Spleen (tissue), 11 donors: ENCODE data around the gene DET1. TPM values are rescaled to one million over a fixed set of nuclear protein-coding genes. Genes with fewer than 3 reads are reported as not detected.
"Not testable (repeated sequence)": the region's sequence is repeated elsewhere in the genome, so short reads cannot be mapped to it uniquely, and the experiment has no call there.

Source experiments
- DNase-seq: peaks from one replicate; pipeline ENCODE4 v3.0.0-alpha.2; 2020
- H3K27ac ChIP-seq, 8 donors: fragments of 200-600 bp; sonication (generic) in 7 of 8; 1 replicate in 4 of 8; 2 replicates in 4 of 8; pipeline versions ENCODE4 v1.5.0 to v1.8.0; 2016 to 2021; ENCODE audit warnings: inconsistent platforms in 4 of 8, mild to moderate bottlenecking in 4 of 8, moderate library complexity in 1 of 8
- H3K27me3 ChIP-seq, 7 donors: fragments of 200-600 bp; sonication (generic) in 6 of 7; replicated peaks in 1 of 7; 1 replicate in 4 of 7; 2 replicates in 3 of 7; pipeline versions ENCODE4 v1.5.0 to v1.8.0; 2016 to 2021; ENCODE audit warnings: inconsistent platforms in 3 of 7, mild to moderate bottlenecking in 1 of 7
- H3K36me3 ChIP-seq, 6 donors: fragments of 200-600 bp; sonication (generic) in 5 of 6; 1 replicate in 4 of 6; 2 replicates in 2 of 6; pipeline versions ENCODE4 v1.5.0 to v1.8.0; 2016 to 2021; ENCODE audit warnings: inconsistent platforms in 2 of 6
- H3K4me1 ChIP-seq, 6 donors: fragments of 200-600 bp; sonication (generic) in 5 of 6; 1 replicate in 3 of 6; 2 replicates in 3 of 6; pipeline versions ENCODE4 v1.5.0 to v1.8.0; 2016 to 2021; ENCODE audit warnings: inconsistent platforms in 3 of 6
- H3K4me3 ChIP-seq, 8 donors: fragments of 200-600 bp; sonication (generic) in 7 of 8; 1 replicate in 4 of 8; 2 replicates in 4 of 8; pipeline versions ENCODE4 v1.5.0 to v1.8.0; 2016 to 2021; ENCODE audit warnings: inconsistent platforms in 4 of 8, mild to moderate bottlenecking in 4 of 8, moderate library complexity in 2 of 8
- H3K9me3 ChIP-seq, 8 donors: fragments of 200-600 bp; sonication (generic) in 7 of 8; 1 replicate in 4 of 8; 2 replicates in 4 of 8; pipeline versions ENCODE4 v1.5.0 to v1.8.0; 2016 to 2021; ENCODE audit warnings: inconsistent platforms in 4 of 8
- POLR2A ChIP-seq, 3 donors: fragments of 450-650 bp; IDR thresholded peaks; one replicate each; pipeline ENCODE4 v1.5.1; 2017; ENCODE audit warnings: antibody characterized with exemption in 3 of 3, mild to moderate bottlenecking in 1 of 3
- POLR2AphosphoS5 ChIP-seq, 3 donors: sonication (generic); formaldehyde crosslinking; IDR thresholded peaks; one replicate each; pipeline ENCODE4 v1.5.1; 2017; ENCODE audit warnings: antibody characterized with exemption in 3 of 3
- WGBS, 5 donors: extraction: QIAGEN DNeasy Blood & Tissue Kit in 3 of 5; methylation state at CpG; one replicate each; pipeline versions ENCODE4 v1.1.5 to v1.1.7; 2013 to 2018; 5-methylcytosine and 5-hydroxymethylcytosine counted together
- intact Hi-C: fragments of 100-400 bp; cut with DNase I; formaldehyde crosslinking; loops from one replicate; pipeline ENCODE4 v1.15.0; 2023; ENCODE audit warnings: low total_unique reads
- polyA plus RNA-seq, 3 donors: library from polyadenylated mRNA; stranded (reverse); fragments of 200-250 nt; gene quantifications; one replicate each; pipeline ENCODE4 v1.2.1, GENCODE V29; 2013
- total RNA-seq, 7 donors: library from RNA; depleted of rRNA in 3 of 7; stranded (reverse); fragments of >200 nt in 3 of 7; fragmentation: NEBNext Ultra II Directional in 4 of 7; extraction: Animal tissue kit (Norgen Biotek cat#: 25700) in 4 of 7; gene quantifications; one replicate each; pipeline versions ENCODE4 v1.1.0 to v1.2.1, GENCODE V29; 2016 to 2021
- TF ChIP-seq, protein P1 (sequence below), 11 experiments: fragments of 200-600 bp in 7 of 11; fragments of 450-650 bp in 4 of 11; sonication (generic) in 4 of 11; IDR thresholded peaks in 8 of 11; conservative IDR thresholded peaks in 3 of 11; 1 replicate in 7 of 11; 2 replicates in 4 of 11; pipeline versions ENCODE4 v1.4.0 to v1.8.0; 2016 to 2021; ENCODE audit warnings: antibody characterized with exemption in 11 of 11, inconsistent platforms in 4 of 11, mild to moderate bottlenecking in 1 of 11
- donor health status: healthy with polysubstance abuse.
- donor health status: DM: no; HTN: no; CAD: no; lungs with moderate emphysema.
- donor health status: DM: no; HTN: no; CAD: no.
- donor health status: Bipolar disorder and iron deficiency.
- donor health status: healthy.
- donor health status: DM: no; HTN: no; CAD: no.
- donor health status: DM: yes; HTN: yes; CAD: no.

Gene DET1
- total and polyA plus RNA-seq, 10 donors, result 1.3 to 11.5 (median 8.3) TPM

DNA sequence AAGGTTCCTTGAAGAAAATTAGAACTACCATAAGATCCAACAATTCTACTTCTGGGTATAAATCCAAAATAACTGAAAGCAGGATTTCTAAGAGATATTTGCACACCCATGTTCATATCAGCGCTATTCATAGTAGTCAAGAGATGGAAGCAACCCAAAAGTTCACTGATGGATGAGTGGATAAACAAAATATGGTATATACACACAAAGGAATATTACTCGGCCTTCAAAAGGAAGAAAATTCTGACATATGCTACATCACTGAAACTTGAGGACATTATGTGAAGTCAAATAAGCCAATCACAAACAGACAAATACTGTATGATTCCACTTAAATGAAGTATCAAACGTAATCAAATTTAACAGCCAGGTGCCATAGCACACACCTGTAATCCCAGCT lies 13.1 kb downstream of the DET1 start:
- TF ChIP-seq, protein P1, sequence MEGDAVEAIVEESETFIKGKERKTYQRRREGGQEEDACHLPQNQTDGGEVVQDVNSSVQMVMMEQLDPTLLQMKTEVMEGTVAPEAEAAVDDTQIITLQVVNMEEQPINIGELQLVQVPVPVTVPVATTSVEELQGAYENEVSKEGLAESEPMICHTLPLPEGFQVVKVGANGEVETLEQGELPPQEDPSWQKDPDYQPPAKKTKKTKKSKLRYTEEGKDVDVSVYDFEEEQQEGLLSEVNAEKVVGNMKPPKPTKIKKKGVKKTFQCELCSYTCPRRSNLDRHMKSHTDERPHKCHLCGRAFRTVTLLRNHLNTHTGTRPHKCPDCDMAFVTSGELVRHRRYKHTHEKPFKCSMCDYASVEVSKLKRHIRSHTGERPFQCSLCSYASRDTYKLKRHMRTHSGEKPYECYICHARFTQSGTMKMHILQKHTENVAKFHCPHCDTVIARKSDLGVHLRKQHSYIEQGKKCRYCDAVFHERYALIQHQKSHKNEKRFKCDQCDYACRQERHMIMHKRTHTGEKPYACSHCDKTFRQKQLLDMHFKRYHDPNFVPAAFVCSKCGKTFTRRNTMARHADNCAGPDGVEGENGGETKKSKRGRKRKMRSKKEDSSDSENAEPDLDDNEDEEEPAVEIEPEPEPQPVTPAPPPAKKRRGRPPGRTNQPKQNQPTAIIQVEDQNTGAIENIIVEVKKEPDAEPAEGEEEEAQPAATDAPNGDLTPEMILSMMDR (IDR thresholded peaks at IDR 0.05 in 8 of 11, conservative IDR thresholded peaks at IDR 0.05 in 3 of 11), result no peak
- TF ChIP-seq POLR2A (IDR thresholded peaks at IDR 0.05) (no peak), POLR2AphosphoS5 (IDR thresholded peaks at IDR 0.05) (no peak)
- Histone ChIP-seq H3K27ac (no peak overlapping the region), H3K9me3 (peaks cover 0 to 29% (median 17%) of the 10 kb centered on the region in 8 donors), H3K4me3 (no peak overlapping the region), H3K36me3 (peaks cover 0 to 38% (median 24%) of the 10 kb centered on the region in 6 donors), H3K4me1 (no peaks in the 10 kb centered on the region), H3K27me3 (no peaks in the 10 kb centered on the region)
- WGBS, 5 donors, result 81 to 99% (median 96%) methylated on average over 3 of the region's 3 CpGs
- DNase-seq, result no peak
- intact Hi-C loops, result no loop called here

DNA sequence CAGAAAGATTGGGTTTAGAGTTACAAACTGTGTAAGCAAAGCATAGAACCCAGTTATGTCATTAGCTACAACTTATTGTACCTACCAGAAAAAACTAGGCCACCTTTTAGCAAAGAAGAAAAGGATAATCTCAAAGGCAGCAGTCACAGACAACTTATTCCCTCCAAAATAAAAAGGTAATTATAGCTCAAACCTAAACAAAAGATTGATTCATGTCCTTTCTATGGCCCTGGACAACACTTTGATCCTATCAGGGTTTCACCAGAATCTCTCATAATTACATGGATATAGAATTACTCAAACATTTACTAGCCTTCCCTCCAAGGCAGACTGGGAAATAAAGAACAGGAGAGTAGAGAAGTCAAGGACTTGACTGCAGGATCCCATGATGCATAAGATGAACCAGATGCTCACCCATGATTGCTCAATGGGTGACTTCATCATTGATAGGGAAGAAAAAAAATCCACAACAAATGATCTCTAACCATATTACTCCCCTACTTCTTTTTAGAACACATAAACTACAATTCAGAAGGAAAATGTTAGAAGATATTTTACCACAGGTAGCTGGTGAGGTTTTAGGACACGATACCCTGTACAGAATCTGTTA lies 17.4 kb downstream of the DET1 start:
- peaks cover 0 to 75% (median 43%) of the 10 kb centered on the region in 6 donors for H3K36me3 ChIP-seq

DNA sequence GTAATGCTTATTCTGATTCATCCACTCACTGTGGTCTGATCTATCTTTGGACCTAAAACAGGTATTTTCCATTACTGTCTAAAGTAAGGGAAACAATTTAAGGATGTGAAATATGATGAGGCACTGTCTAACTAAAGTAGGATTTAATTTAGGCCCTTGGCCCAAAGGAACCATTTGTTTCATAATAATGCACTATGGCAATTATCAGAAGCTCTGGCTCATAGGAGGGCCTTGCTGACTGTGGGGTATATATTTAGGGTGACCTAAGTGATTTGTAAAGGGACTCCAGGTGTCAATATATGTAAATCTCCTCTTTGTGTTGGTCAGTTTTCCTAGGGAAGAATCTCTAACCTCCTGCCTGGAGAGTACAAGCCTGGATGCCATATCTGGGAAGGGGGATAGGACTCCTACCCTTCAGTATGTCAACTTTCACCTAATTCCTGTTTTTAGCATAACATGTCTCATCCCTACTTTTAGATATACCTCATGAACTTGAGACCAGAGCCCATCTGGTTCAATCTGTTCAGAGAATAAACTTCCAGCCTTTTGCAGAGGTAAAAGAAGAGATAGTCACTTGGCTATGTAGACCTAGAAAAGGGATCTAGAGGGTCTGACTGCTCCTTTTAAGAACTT lies 20.1 kb downstream of the DET1 start:
- no peaks in the 10 kb centered on the region for H3K9me3 ChIP-seq
- no peak overlapping the region for H3K27ac ChIP-seq
- no peaks in the 10 kb centered on the region for H3K4me1 ChIP-seq
- DNase-seq, result no peak
- no peak overlapping the region for H3K4me3 ChIP-seq
- intact Hi-C loops, result no loop called here
- H3K27me3 ChIP-seq, result no peaks in the 10 kb centered on the region
- TF ChIP-seq POLR2AphosphoS5 (IDR thresholded peaks at IDR 0.05) (no peak), POLR2A (IDR thresholded peaks at IDR 0.05) (no peak)
- TF ChIP-seq, protein P1 (IDR thresholded peaks at IDR 0.05 in 8 of 11, conservative IDR thresholded peaks at IDR 0.05 in 3 of 11), result no peak
- H3K36me3 ChIP-seq, result peaks cover 0 to 87% (median 42%) of the 10 kb centered on the region in 6 donors

More for the DNA sequence above, 17.4 kb downstream of the DET1 start:
- H3K9me3 ChIP-seq, result peaks cover 0 to 9% (median under 1%) of the 10 kb centered on the region in 8 donors
- TF ChIP-seq, protein P1 (IDR thresholded peaks at IDR 0.05 in 8 of 11, conservative IDR thresholded peaks at IDR 0.05 in 3 of 11), result no peak
- TF ChIP-seq POLR2AphosphoS5 (IDR thresholded peaks at IDR 0.05), result no peak
- TF ChIP-seq POLR2A (IDR thresholded peaks at IDR 0.05), result no peak
- H3K27ac ChIP-seq, result no peak overlapping the region
- H3K4me1 ChIP-seq, result no peaks in the 10 kb centered on the region
- intact Hi-C loops, result no loop called here
- H3K27me3 ChIP-seq, result no peaks in the 10 kb centered on the region
- 96 to 100% (median 97%) methylated on average over 1 of the region's 1 CpG for WGBS, 5 donors
- no peak for DNase-seq
- no peak overlapping the region for H3K4me3 ChIP-seq

DNA sequence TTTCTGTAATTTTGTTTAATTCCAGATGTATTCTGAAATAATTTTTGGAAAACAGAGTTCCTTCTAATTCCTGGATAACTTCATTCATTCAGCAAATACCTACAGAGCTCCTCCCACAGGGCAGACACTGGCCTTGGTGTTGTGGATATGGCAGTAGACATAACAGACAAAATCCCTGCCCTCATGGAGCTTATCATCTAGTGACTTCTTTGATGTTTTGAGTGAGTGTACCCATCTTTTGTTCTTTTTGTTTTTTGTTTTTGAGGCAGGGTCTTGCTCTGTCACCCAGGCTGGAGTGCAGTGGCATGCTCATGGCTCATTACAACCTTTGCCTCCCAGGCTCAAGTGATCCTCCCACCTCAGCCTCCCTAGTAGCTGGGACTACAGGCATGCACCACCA lies 21.1 kb downstream of the DET1 start:
- TF ChIP-seq POLR2AphosphoS5 (IDR thresholded peaks at IDR 0.05) (no peak), POLR2A (IDR thresholded peaks at IDR 0.05) (no peak)
- TF ChIP-seq, protein P1 (IDR thresholded peaks at IDR 0.05 in 8 of 11, conservative IDR thresholded peaks at IDR 0.05 in 3 of 11), result no peak

DNA sequence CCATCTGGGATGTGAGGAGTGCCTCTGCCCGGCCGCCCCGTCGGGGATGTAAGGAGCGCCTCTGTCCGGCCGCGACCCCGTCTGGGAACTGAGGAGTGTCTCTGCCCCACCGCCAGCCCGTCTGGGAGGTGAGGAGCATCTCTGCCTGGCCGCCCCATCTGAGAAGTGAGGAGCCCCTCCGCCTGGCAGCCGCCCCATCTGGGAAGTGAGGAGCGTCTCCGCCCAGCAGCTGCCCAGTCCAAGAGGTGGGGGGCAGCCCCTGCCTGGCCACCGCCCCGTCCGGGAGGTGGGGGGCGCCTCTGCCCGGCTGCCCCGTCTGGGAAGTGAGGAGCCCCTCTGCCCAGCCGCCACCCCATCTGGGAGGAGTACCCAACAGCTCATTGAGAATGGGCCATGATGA lies 22.4 kb downstream of the DET1 start:
- DNase-seq, intact Hi-C loops, H3K9me3 ChIP-seq, H3K4me3 ChIP-seq, H3K27me3 ChIP-seq, H3K27ac ChIP-seq, H3K4me1 ChIP-seq: not testable (repeated sequence)
- WGBS, 5 donors, result 93 to 100% (median 96%) methylated on average over 7 to 23 of the region's 23 CpGs
- peaks cover 0 to 67% (median 22%) of the 10 kb centered on the region in 6 donors for H3K36me3 ChIP-seq

More for the DNA sequence above, 21.1 kb downstream of the DET1 start:
- Histone ChIP-seq H3K36me3 (peaks cover 0 to 80% (median 34%) of the 10 kb centered on the region in 6 donors), H3K9me3 (no peaks in the 10 kb centered on the region), H3K4me1 (no peaks in the 10 kb centered on the region), H3K27ac (no peak overlapping the region), H3K27me3 (no peaks in the 10 kb centered on the region), H3K4me3 (no peak overlapping the region)
- intact Hi-C loops, result no loop called here
- no peak for DNase-seq
